Karpas-422 (cell line): ENCODE measurements around the gene TEN1. TPM values are rescaled to one million over a fixed set of nuclear protein-coding genes. Genes with fewer than 3 reads are reported as not detected.

Experiments used
- DNase-seq: peaks from one replicate; pipeline ENCODE4 v3.0.0-alpha.2; 2015
- H2AFZ ChIP-seq: fragments of 200-600 bp; sonication (generic); 2 replicates; pipeline ENCODE4 v1.6.1; 2014; ENCODE audit warnings: antibody characterized with exemption, low read length, mixed read lengths
- H3K27ac ChIP-seq: fragments of 200-600 bp; sonication (generic); 2 replicates; pipeline ENCODE4 v1.5.1; 2014; ENCODE audit warnings: mild to moderate bottlenecking, low read length, moderate library complexity
- H3K27me3 ChIP-seq: fragments of 200-600 bp; sonication (generic); 2 replicates; pipeline ENCODE4 v1.6.1; 2014; ENCODE audit warnings: low read length, mixed read lengths
- H3K36me3 ChIP-seq: fragments of 200-600 bp; sonication (generic); 2 replicates; pipeline ENCODE4 v1.6.1; 2014; ENCODE audit warnings: low read length, mixed read lengths; ENCODE audit not compliant: insufficient read depth
- H3K4me1 ChIP-seq: fragments of 200-600 bp; sonication (generic); 2 replicates; pipeline ENCODE4 v1.6.1; 2014; ENCODE audit warnings: mild to moderate bottlenecking, low read length, mixed read lengths
- H3K4me2 ChIP-seq: fragments of 200-600 bp; sonication (generic); 2 replicates; pipeline ENCODE4 v1.6.1; 2014; ENCODE audit warnings: low read length, low read depth, mild to moderate bottlenecking; ENCODE audit not compliant: poor library complexity, severe bottlenecking
- H3K4me3 ChIP-seq: fragments of 200-600 bp; sonication (generic); 2 replicates; pipeline ENCODE4 v1.5.1; 2014; ENCODE audit warnings: mild to moderate bottlenecking, antibody characterized with exemption, low read length, mixed read lengths
- H3K79me2 ChIP-seq: fragments of 200-600 bp; sonication (generic); 2 replicates; pipeline ENCODE4 v1.6.1; 2014; ENCODE audit warnings: mild to moderate bottlenecking, low read length, mixed read lengths
- H3K9ac ChIP-seq: fragments of 200-600 bp; sonication (generic); 2 replicates; pipeline ENCODE4 v1.6.0; 2014; ENCODE audit warnings: low read length
- H3K9me2 ChIP-seq: fragments of 200-600 bp; sonication (generic), shearing (Covaris generic); replicated peaks from 2 replicates; pipeline ENCODE4 v1.6.0; 2014; ENCODE audit warnings: mild to moderate bottlenecking, low read length, moderate library complexity; ENCODE audit not compliant: insufficient read depth
- H3K9me3 ChIP-seq: fragments of 300-700, 200-600 bp; sonication (generic); 2 replicates; pipeline ENCODE4 v1.6.1; 2014; ENCODE audit warnings: low read length, mixed read lengths
- H4K20me1 ChIP-seq: fragments of 200-600 bp; sonication (generic); 2 replicates; pipeline ENCODE4 v1.6.1; 2014; ENCODE audit warnings: mild to moderate bottlenecking, antibody characterized with exemption, low read length, low read depth; ENCODE audit not compliant: insufficient read depth
- total RNA-seq: library from RNA; depleted of rRNA; stranded (reverse); fragments of >200 nt; shearing (Covaris generic); gene quantifications from 2 replicates; pipeline ENCODE4 v1.2.3, GENCODE V29; 2014; ENCODE audit warnings: low replicate concordance

TEN1 gene
- total RNA-seq, 1 experiment from 2014 or later, result 5.7 TPM

DNA sequence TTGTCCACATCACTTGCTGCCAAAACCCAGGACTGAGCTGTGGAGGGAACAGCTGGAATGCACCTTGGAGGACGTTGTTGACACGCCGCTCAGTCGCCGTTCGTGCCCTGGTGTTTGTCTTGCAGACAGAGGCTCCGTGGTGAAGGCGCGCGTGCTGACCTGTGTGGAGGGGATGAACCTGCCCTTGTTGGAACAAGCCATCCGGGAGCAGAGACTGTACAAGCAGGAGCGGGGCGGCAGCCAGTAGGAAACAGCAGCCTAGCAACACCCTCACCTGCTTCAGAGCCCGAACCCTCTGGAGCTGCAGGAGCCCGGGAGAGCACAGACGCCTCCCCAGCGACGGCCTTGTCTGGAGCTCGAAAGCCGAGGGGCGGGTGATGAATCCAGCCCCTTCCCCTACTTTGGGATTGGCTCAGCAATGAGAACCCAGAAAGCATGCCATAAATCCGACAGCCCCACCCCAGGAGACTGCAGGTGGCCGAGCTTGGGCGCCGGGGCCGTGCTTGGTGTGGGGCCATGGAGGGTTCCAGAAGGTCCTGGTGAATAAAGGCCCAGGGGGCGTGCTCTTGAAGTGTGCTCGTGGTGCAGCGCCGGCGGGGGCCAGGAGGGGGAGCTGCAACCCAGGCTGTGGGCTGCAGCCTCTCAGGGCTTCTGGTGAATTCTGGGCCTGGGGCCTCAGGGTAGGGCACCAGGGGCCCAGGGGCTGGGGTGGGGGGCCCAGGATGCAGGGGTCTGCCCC lies 21.1 kb downstream of the TEN1 start:
- DNase-seq, result peak; percentile 92
- no peak overlapping the region for H2AFZ ChIP-seq
- H3K36me3 ChIP-seq, result no peaks in the 10 kb centered on the region
- H3K27me3 ChIP-seq, result no peaks in the 10 kb centered on the region
- H3K4me1 ChIP-seq, result peaks cover 2% of the 10 kb centered on the region; the same call in 1 of the 2 replicates
- no peaks in the 10 kb centered on the region for H3K9me3 ChIP-seq
- no peaks in the 10 kb centered on the region for H3K79me2 ChIP-seq
- H3K4me3 ChIP-seq, result no peak overlapping the region
- no peak overlapping the region for H3K4me2 ChIP-seq
- H3K9me2 ChIP-seq, result no peaks in the 10 kb centered on the region
- H4K20me1 ChIP-seq, result no peaks in the 10 kb centered on the region
- no peak overlapping the region for H3K9ac ChIP-seq
- H3K27ac ChIP-seq, result no peak overlapping the region

DNA sequence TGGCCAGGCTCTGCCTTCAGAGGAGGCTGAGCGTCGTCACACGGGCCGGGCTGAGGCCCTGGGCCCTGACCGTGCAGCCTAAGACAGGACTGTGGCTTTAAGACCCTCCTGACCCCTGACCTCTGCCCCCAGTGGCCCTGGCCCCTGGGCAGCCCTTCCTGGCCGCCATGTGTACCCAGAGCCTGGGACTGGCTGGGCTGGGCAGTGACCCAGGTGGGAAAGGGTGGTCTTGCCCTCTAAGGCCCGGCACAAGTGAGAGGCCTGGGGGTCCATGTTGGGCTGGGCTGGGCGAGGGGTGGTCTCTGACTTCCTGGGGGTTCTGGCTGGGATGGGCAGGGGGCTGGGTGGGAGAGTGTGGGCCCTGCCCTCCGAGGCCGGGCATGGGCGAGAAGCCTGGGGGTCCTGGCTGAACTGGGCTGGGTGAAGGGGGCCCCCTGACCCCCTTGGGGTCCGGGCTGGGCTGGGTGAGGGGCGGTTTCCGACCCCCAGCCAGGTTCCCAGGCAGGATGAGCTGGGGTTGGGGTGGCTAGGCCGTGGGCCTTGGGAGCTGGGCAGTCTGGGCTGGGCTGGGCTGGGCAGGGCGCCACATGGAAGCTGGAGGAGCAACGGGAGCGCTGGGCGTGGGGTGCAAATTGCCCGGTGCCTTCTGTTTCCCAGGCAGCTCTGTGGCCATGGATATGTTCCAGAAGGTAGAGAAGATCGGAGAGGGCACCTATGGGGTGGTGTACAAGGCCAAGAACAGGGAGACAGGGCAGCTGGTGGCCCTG lies 21.9 kb downstream of the TEN1 start, which contains the start of gene CDK3:
TSS of gene CDK3 (plus strand) at position 101 of the 767 bp plus-strand sequence. CDS start at position 672, 571 bp downstream.
- H3K36me3 ChIP-seq, result no peaks in the 10 kb centered on the region
- no peaks in the 10 kb centered on the region for H3K27me3 ChIP-seq
- H3K9me3 ChIP-seq, result no peaks in the 10 kb centered on the region
- H3K9ac ChIP-seq, result no peak within 1 kb of the TSS
- no peaks in the 10 kb centered on the region for H3K79me2 ChIP-seq
- no peak within 1 kb of the TSS for H3K4me3 ChIP-seq
- no peak within 1 kb of the TSS for H2AFZ ChIP-seq
- no peaks in the 10 kb centered on the region for H3K9me2 ChIP-seq
- H3K4me2 ChIP-seq, result no peak within 1 kb of the TSS
- H3K4me1 ChIP-seq, result peaks cover 2% of the 10 kb centered on the region; the same call in 1 of the 2 replicates
- DNase-seq, result no peak
- no peaks in the 10 kb centered on the region for H4K20me1 ChIP-seq
- H3K27ac ChIP-seq, result no peak within 1 kb of the TSS

DNA sequence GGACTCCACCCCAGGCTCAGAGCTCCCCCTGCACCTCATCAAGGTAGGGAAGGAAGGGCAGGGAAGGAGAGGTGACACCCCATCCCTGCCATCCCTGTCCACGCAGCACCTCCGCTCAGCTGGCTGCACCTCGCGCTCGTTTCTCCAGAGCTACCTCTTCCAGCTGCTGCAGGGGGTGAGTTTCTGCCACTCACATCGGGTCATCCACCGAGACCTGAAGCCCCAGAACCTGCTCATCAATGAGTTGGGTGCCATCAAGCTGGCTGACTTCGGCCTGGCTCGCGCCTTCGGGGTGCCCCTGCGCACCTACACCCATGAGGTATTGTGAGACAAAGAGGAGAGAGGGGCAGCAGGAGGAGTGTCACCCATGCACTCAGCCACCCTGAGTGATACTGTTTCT lies 23.1 kb downstream of the TEN1 start:
- H3K4me1 ChIP-seq, result no peaks in the 10 kb centered on the region
- H3K27me3 ChIP-seq, result no peaks in the 10 kb centered on the region
- DNase-seq, result no peak
- H3K79me2 ChIP-seq, result no peaks in the 10 kb centered on the region
- no peak overlapping the region for H3K27ac ChIP-seq
- H3K4me2 ChIP-seq, result no peak overlapping the region
- no peaks in the 10 kb centered on the region for H3K36me3 ChIP-seq
- H3K9me3 ChIP-seq, result no peaks in the 10 kb centered on the region
- H2AFZ ChIP-seq, result no peak overlapping the region
- no peak overlapping the region for H3K4me3 ChIP-seq
- no peaks in the 10 kb centered on the region for H3K9me2 ChIP-seq
- no peaks in the 10 kb centered on the region for H4K20me1 ChIP-seq
- H3K9ac ChIP-seq, result no peak overlapping the region

DNA sequence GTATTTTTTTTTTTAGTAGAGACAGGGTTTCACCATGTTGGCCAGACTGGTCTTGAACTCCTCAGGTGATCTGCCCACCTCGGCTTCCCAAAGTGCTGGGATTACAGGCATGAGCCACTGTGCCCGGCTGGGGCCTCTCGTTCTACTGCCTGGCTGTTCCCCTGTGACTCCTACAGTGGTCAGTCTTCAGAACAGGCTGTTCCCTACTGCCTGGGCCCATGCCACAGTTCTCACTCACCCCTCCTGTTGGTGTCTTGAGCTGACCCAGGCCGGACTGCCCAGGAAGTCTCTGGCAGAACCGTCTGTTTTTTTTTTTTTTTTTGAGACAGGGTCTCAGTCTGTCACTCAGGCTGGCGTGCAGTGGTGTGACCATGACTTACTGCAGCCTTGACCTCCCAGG lies 24.9 kb downstream of the TEN1 start:
- H3K36me3 ChIP-seq, result no peaks in the 10 kb centered on the region
- H3K9me3 ChIP-seq, result no peaks in the 10 kb centered on the region
- no peaks in the 10 kb centered on the region for H3K4me1 ChIP-seq
- H2AFZ ChIP-seq, result no peak overlapping the region
- H3K79me2 ChIP-seq, result no peaks in the 10 kb centered on the region
- H4K20me1 ChIP-seq, result no peaks in the 10 kb centered on the region
- H3K27ac ChIP-seq, result no peak overlapping the region
- no peak overlapping the region for H3K4me2 ChIP-seq
- no peaks in the 10 kb centered on the region for H3K9me2 ChIP-seq
- H3K9ac ChIP-seq, result no peak overlapping the region
- no peak overlapping the region for H3K4me3 ChIP-seq
- no peak for DNase-seq
- H3K27me3 ChIP-seq, result no peaks in the 10 kb centered on the region

DNA sequence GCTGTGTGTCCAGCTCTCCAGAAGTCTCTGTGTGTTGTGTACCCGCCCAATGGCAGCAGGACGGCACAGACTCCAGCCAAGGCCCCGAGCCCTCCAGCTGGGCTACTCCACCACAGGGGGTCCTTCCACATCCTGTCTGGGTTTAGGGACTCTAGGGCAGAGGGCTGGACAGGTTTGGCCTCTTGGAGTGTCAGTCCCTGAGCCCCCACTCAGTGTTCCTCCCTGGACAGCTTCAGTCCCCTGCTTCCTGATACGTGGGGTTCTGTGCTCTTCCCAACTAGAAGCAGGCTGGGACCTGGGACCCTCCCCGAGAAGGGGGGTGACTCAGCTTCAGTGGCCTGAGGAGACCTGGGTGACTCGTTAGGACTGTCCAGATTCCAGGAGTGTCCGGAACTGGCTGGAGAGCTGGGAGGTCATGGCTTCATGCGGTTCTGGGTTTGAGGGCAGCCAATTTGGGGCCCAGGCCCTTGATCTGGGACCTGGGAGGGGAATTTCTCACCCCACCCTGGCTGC lies 25.8 kb downstream of the TEN1 start:
- Histone ChIP-seq H3K27me3 (no peaks in the 10 kb centered on the region), H3K4me1 (no peaks in the 10 kb centered on the region), H3K79me2 (no peaks in the 10 kb centered on the region), H3K36me3 (no peaks in the 10 kb centered on the region), H3K27ac (no peak overlapping the region), H2AFZ (no peak overlapping the region), H3K9ac (no peak overlapping the region), H3K4me3 (no peak overlapping the region), H3K9me3 (no peaks in the 10 kb centered on the region), H3K9me2 (no peaks in the 10 kb centered on the region), H4K20me1 (no peaks in the 10 kb centered on the region), H3K4me2 (no peak overlapping the region)
- no peak for DNase-seq

DNA sequence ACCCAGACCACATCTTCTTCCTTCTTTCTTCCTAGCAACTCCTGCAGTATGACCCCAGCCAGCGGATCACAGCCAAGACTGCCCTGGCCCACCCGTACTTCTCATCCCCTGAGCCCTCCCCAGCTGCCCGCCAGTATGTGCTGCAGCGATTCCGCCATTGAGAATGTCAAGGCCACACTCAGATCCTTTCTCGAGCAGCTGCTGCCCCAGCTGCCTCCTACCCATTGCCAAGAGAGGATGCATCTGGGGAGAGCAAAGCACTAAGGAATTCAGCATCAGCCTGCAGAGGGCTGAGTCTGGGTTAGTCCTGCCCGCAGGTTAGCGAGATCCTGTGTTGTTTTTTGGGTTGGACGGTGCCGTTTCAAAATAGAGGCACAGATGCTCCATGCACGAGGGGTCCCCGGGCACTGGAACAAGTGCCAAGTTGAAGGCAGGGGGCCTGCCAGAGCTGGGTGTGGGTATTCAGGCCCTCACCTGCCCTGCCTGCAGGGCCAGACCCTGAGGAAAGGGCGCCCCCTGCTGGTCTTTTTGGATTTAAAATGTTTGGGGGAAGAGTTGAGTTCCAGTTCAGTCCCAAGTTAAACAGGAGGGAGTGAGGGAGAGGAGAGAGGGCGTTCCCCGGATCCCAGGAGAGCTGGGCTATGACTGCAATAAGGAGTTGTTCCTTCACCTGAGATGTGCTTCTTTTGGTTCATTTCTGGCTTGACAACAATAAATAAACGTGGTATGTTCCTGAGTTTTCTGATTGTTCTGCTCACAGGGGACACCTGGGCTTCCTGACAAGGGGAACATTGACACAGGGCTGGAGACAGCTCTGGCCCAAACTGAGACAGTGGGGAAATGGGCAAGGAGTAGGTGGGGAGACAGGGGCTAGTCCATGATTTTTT lies 26.5 kb downstream of the TEN1 start:
- Histone ChIP-seq H3K27ac (no peak overlapping the region), H3K36me3 (no peaks in the 10 kb centered on the region), H3K4me2 (no peak overlapping the region), H4K20me1 (no peaks in the 10 kb centered on the region), H3K27me3 (no peaks in the 10 kb centered on the region), H3K9me2 (no peaks in the 10 kb centered on the region), H3K9me3 (no peaks in the 10 kb centered on the region), H2AFZ (no peak overlapping the region), H3K4me3 (no peak overlapping the region), H3K9ac (no peak overlapping the region), H3K4me1 (peaks cover 6% of the 10 kb centered on the region), H3K79me2 (no peaks in the 10 kb centered on the region)
- DNase-seq, result peak; percentile 94

DNA sequence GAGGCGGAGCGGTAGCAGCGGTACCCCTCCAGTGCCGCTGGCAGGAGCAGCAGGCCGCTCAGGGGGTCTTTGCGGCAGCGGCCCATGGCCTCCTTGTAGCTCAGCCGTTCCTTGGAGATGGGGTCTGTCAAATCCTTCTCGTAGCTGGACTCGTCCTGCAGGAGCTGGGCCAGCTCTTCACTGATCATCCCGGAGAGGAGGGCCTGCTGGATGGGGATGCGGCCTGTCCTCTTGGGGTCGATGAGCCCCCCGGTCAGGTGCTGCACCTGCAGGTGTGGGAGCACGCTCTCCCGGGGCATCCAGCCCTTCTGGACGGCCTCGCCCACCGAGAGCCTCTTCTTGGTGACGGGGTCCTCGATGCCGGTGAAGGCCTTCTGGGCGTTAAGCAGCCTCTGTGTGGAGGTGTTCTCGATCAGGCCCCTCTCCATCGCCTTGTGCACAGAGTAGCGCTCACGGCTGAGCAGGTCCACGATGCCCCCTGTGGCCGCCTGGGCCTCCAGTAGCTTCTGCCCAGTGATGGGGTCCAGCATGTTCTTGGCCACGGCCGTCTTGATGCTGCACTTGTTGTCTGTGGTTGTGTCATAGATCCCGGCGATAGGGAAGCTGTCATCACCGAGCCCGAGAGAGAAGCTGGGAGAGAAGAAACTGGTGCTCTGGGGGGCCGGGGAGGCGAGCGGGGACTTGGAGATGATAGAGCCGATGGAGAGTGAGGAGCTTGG lies 28.2 kb downstream of the TEN1 start:
- Histone ChIP-seq H3K9me2 (no peaks in the 10 kb centered on the region), H3K4me2 (no peak overlapping the region), H2AFZ (no peak overlapping the region), H3K9ac (no peak overlapping the region), H3K9me3 (no peaks in the 10 kb centered on the region), H4K20me1 (no peaks in the 10 kb centered on the region), H3K79me2 (no peaks in the 10 kb centered on the region), H3K27me3 (no peaks in the 10 kb centered on the region), H3K27ac (no peak overlapping the region), H3K36me3 (no peaks in the 10 kb centered on the region), H3K4me1 (peaks cover 7% of the 10 kb centered on the region), H3K4me3 (no peak overlapping the region)
- no peak for DNase-seq
